Epithelial cell of prostate (primary cell): ENCODE measurements around the gene LTB4R.

Source experiments
- DNase-seq: peaks from one replicate; pipeline ENCODE4 v3.0.0-alpha.2; 2011; ENCODE audit warnings: low read depth, low spot score
- H3K27ac ChIP-seq: fragments of 450-650 bp; 2 replicates; pipeline ENCODE4 v1.5.1; 2017; ENCODE audit warnings: mild to moderate bottlenecking

The LTB4R gene

GRCh38 chr14:24310646-24311604 is at the start of gene LTB4R:
Gene LTB4R (plus strand): TSS chr14:24311502. CDS start chr14:24315652, 4,150 bp downstream.
- H3K27ac ChIP-seq: peak within 1 kb of the TSS; percentile 74
- no peak for DNase-seq

GRCh38 chr14:24261969-24262327 is 49.4 kb upstream of the LTB4R start:
- H3K27ac ChIP-seq: peak overlapping the region; percentile 92
- DNase-seq: no peak

- no peak for DNase-seq
- peak within 1 kb of the TSS; percentile 92 for H3K27ac ChIP-seq
Measured at GRCh38 chr14:24262821-24263733, 48.2 kb upstream of the LTB4R start, which contains the start of gene TGM1. Gene TGM1 (minus strand): TSS chr14:24263177. CDS start chr14:24262352, 825 bp downstream.

- H3K27ac ChIP-seq: peak overlapping the region; percentile 92
- DNase-seq: no peak
Measured at GRCh38 chr14:24263848-24264247, 47.5 kb upstream of the LTB4R start.

GRCh38 chr14:24264298-24264697 is 47.0 kb upstream of the LTB4R start:
- DNase-seq: peak; percentile 70
- peak overlapping the region; percentile 92 for H3K27ac ChIP-seq

- peak overlapping the region; percentile 92 for H3K27ac ChIP-seq
- no peak for DNase-seq
Measured at GRCh38 chr14:24266344-24267244, 44.7 kb upstream of the LTB4R start.

- no peak overlapping the region for H3K27ac ChIP-seq
- DNase-seq: no peak
Measured at GRCh38 chr14:24267516-24267915, 43.8 kb upstream of the LTB4R start.

GRCh38 chr14:24268225-24268624 is 43.1 kb upstream of the LTB4R start:
- no peak overlapping the region for H3K27ac ChIP-seq
- no peak for DNase-seq

- no peak overlapping the region for H3K27ac ChIP-seq
- no peak for DNase-seq
Measured at GRCh38 chr14:24269368-24269767, 41.9 kb upstream of the LTB4R start.

- H3K27ac ChIP-seq: peak overlapping the region; percentile 100
- DNase-seq: no peak
Measured at GRCh38 chr14:24269910-24270536, 41.3 kb upstream of the LTB4R start.

- H3K27ac ChIP-seq: peak overlapping the region; percentile 100
- no peak for DNase-seq
Measured at GRCh38 chr14:24270537-24271133, 40.7 kb upstream of the LTB4R start.

GRCh38 chr14:24271134-24271833 is 40.0 kb upstream of the LTB4R start, which contains the start of gene RABGGTA:
Gene RABGGTA (minus strand): TSS chr14:24271597. CDS start chr14:24271115, 482 bp downstream.
- peak within 1 kb of the TSS; percentile 100 for H3K27ac ChIP-seq
- peak; percentile 81 for DNase-seq

- peak overlapping the region; percentile 100 for H3K27ac ChIP-seq
- no peak for DNase-seq
Measured at GRCh38 chr14:24271834-24272263, 39.5 kb upstream of the LTB4R start.

GRCh38 chr14:24272467-24272866 is 38.8 kb upstream of the LTB4R start:
- DNase-seq: no peak
- H3K27ac ChIP-seq: peak overlapping the region; percentile 100

GRCh38 chr14:24273422-24273998 is 37.8 kb upstream of the LTB4R start:
- DNase-seq: peak; percentile 43
- peak overlapping the region; percentile 100 for H3K27ac ChIP-seq

- H3K27ac ChIP-seq: peak overlapping the region; percentile 100
- peak; percentile 99 for DNase-seq
Measured at GRCh38 chr14:24274101-24274543, 37.2 kb upstream of the LTB4R start.

GRCh38 chr14:24277071-24277470 is 34.2 kb upstream of the LTB4R start:
- DNase-seq: no peak
- no peak overlapping the region for H3K27ac ChIP-seq
